CD4-positive, alpha-beta T cell treated with Interleukin-21 for 1 hour (primary cell): ENCODE measurements around the gene PI4KA.
"Not testable (repeated sequence)": the region's sequence is repeated elsewhere in the genome, so short reads cannot be mapped to it uniquely, and the experiment has no call there.

ENCODE experiments used
- DNase-seq: peaks from one replicate; pipeline ENCODE4 v3.0.0-alpha.2; 2020

The PI4KA gene

GRCh38 chr22:20844055-20845037 is 14.3 kb downstream of the PI4KA start:
- no peak for DNase-seq

- DNase-seq: no peak
These were observed 15.1 kb downstream of the PI4KA start for GRCh38 chr22:20843501-20843900.

GRCh38 chr22:20840646-20841371 is 17.8 kb downstream of the PI4KA start:
- no peak for DNase-seq

- DNase-seq: no peak
These were observed 18.6 kb downstream of the PI4KA start for GRCh38 chr22:20839837-20840645.

GRCh38 chr22:20839354-20839753 is 19.3 kb downstream of the PI4KA start:
- DNase-seq: not testable (repeated sequence)

GRCh38 chr22:20836987-20837823 is 21.4 kb downstream of the PI4KA start:
- no peak for DNase-seq

- no peak for DNase-seq
These were observed 23.9 kb downstream of the PI4KA start for GRCh38 chr22:20834725-20835124.

GRCh38 chr22:20834206-20834605 is 24.4 kb downstream of the PI4KA start:
- DNase-seq: no peak

GRCh38 chr22:20833225-20833665 is 25.4 kb downstream of the PI4KA start:
- no peak for DNase-seq

GRCh38 chr22:20829491-20830134 is 29.0 kb downstream of the PI4KA start:
- no peak for DNase-seq

GRCh38 chr22:20826373-20827152 is 32.0 kb downstream of the PI4KA start:
- DNase-seq: not testable (repeated sequence)

GRCh38 chr22:20825624-20826023 is 33.0 kb downstream of the PI4KA start:
- no peak for DNase-seq

GRCh38 chr22:20825216-20825615 is 33.4 kb downstream of the PI4KA start:
- not testable (repeated sequence) for DNase-seq

- no peak for DNase-seq
These were observed 35.3 kb downstream of the PI4KA start for GRCh38 chr22:20823264-20823663.

- DNase-seq: no peak
These were observed 36.4 kb downstream of the PI4KA start for GRCh38 chr22:20822240-20822639.

GRCh38 chr22:20821717-20822239 is 36.8 kb downstream of the PI4KA start:
- not testable (repeated sequence) for DNase-seq

- DNase-seq: no peak
These were observed 39.1 kb downstream of the PI4KA start for GRCh38 chr22:20819471-20819870.

- DNase-seq: no peak
These were observed 40.1 kb downstream of the PI4KA start for GRCh38 chr22:20818471-20818870.

GRCh38 chr22:20816559-20816958 is 42.1 kb downstream of the PI4KA start:
- no peak for DNase-seq

- DNase-seq: no peak
These were observed 43.0 kb downstream of the PI4KA start for GRCh38 chr22:20815477-20816050.
